Activated CD4-positive, CD25-positive, alpha-beta regulatory T cell treated with anti-CD3 and anti-CD28 coated beads, Interleukin-2, amount 50 U/mL, for 16 hours (primary cell): ENCODE data around the gene FASN.

ENCODE experiments used
- DNase-seq: peaks from one replicate; pipeline ENCODE4 v3.0.0-alpha.2; 2020; ENCODE audit warnings: low read depth, low spot score

The FASN gene

DNA sequence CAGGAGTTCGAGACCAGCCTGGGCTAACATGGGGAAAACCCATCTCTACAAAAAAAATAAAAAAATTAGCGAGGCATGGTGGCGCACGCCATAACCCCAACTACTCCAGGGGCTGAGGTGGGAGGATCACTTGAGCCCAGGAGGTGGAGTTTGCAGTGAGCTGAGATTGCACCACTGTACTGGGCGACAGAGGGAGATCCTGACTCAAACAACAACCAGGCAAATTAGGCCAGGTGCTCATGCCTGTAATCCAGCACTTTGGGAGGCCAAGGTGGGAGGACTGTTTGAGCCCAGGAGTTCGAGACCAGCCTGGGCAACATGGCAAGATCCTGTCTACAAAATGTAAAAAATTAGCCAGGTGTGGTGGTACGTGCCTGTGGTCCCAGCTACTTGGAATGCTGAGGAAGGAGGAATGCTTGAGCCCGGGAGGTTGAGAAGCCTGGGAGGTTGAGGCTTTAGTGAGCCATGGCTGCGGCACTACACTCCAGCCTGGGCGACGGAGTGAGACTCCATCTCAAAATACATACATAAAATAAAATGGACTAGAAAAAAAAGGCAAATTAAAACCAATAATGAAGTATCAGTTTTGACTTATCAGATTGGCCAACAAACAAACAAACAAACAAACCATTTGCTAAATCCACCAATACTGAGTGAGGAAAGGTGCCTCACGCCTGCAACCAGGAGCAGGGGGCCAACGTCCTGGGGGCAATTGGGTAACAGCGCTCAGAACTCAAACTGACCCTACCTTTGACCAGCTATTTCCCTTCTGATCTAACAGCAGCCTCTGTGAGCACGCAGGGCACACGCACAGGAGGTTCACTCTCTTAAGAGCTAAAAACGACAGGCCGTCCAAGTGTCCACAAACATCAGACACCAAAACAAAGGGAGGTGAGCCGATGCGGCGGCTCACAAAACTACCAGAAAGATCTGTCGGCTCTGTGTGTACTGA lies 19.4 kb upstream of the FASN start:
- DNase-seq: no peak

DNA sequence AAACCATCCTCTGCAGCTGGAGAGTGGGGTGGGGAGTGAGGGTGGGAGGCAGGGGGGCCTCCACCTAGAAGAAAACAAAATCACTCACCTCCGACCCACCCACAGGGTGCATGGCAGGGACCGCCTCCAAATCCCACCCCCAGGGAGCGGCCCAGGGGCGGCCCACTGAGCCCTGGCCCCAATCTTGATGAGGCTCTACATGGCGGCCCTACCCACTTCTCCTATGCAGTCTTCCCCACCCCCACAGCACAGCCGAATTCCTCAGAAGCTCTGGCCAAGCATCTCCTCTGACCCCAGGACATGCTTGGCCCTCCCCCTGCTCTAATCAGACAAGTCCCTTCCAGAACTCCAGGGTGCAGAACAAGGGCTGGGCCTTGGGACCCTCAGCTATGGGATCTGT lies 18.2 kb upstream of the FASN start:
- no peak for DNase-seq

- DNase-seq: no peak
These were observed 16.8 kb upstream of the FASN start for GRCh38 chr17:82114872-82115271.

DNA sequence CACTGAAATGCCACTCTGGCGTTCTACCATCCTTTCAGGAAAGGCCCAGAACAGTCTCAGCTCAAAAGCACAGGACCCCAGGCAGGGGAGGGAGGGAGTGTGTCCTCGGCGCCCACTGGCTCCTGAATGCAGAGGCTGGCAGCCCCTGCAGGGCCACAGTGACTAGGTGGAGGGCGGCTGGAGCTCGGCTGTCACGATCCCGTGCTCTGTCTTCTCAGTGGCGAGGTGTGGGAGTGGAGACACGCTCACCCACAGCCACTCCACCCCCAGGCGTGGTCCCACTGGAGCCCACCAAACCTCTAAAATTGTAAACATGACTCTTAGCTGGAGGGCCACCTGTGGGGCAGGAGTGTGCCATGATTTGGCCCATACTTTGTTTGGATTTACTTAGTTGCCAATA lies 16.4 kb upstream of the FASN start:
- DNase-seq: no peak

- no peak for DNase-seq
These were observed 15.9 kb upstream of the FASN start for GRCh38 chr17:82113941-82114340.

DNA sequence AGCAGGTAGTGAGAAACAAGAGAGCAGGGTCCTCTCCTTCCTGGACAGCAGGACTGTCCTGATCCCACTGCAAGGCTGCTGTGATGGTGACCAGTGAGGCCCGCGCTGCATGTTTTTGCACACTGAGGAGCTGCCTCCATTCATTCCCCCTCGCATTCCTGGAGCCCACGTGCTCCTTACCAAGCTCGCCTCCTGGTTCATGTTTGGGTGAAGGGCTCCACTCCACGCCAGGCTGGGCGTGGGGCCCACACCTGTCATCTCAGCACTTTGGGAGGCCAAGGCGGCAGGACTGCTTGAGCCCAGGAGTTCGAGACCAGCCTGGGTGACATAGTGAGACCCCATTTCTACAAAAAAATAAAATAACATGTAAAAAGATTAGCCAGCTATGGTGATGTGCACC lies 15.4 kb upstream of the FASN start:
- DNase-seq: no peak

GRCh38 chr17:82112914-82113311 lies 14.9 kb upstream of the FASN start:
- DNase-seq: no peak

GRCh38 chr17:82112181-82112913 lies 14.3 kb upstream of the FASN start:
- no peak for DNase-seq

GRCh38 chr17:82110298-82110697 lies 12.3 kb upstream of the FASN start:
- DNase-seq: no peak

DNA sequence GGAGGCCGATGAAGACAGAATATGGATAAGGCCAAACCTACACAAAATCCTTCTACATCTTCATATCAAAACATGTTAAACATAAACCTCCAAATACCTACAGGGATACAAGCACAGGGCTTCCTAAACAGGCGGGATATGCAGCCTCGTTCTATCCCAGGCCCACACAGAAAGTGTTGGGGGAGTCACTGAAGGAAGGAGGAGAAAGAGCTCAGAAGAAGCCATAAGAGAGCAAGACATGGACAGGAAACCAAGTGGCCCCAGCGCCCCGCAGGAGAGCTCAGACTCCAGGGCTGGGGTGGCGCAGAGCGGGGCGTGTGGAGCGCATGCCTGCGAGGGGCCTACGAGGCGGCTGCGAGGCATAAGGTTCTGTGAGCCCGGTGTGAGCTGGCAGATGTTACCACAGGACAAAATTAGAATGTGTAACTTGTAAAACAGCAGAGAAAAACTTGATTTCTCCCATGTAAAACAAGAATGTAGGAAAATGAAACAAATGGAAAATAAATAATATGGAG lies 11.0 kb upstream of the FASN start:
- DNase-seq: no peak

- no peak for DNase-seq
These were observed 10.5 kb upstream of the FASN start for GRCh38 chr17:82108496-82108945.

DNA sequence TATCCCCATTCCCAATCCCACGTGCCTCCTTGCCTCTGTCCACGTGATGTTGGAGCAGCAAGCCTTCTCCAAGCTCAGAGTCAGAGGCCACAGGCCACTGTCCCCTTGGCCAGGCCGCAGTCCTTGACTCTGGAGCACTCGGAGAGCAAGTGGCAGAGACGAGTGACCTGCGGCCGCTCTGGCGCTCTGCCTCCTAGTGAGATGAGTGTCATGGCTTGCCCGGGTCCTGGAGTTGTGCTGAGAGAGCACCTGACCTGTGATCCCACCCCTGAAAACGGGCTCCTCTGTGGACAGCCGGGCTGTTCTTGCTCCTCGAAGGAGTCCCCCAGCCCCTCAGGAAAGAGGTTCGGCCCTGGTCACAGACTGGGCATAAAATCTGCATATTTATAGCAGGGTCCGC lies 10.0 kb upstream of the FASN start:
- DNase-seq: no peak

DNA sequence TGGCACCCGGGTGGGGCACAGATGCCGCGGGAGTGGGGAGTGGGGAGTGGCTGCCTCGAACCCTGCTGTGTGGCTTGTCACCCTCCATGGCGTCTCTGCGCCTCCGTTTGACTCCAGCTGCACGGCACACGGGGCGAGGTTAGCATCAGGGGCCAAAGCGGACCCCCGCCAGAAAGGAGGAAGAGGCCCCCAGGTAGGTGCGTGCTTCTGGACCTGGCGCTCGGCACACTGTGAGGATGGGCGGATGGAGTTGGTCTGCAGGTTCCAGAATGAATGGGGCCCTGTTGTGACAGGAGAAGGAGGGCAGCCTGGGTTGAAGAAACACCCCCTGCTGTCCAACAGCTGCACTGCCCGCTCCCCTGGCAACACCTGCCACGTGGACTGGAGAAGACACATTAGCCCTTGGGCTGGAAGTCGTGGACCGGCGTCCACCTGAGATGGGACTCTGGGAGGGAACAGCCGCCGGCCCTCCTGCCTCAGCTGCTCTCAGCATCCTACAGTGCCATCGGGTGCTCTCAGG lies 9.4 kb upstream of the FASN start:
- DNase-seq: no peak

DNA sequence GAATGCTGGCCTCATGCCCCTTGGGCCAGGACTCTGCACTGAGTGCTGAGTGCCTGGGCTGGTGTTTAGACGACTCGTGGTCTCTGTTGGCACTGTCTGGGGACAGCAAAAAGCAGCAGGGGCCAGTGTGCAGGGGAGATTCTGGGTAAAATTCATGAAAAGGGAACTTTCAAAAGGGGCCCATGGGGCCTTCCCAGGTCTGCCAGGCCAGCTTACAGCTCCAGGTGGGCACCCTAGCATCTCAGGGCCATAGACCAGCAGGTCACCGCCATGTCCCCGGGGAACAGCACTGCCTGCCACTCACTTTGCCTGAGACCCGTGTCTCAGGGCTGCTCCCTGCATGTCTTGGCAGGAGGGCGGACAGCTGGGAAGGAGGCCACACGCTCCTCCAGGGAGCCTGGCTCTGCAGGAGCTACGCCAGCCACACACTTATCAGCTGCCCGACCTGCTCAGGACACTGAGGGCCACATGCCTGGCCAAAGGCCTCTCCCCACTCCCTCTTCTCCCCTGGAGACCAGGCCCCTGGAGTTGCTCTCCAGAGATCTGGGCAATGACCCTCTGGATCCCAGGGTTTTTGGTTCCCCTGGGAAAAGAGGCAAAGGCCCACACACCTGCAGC lies 8.8 kb upstream of the FASN start:
- no peak for DNase-seq

GRCh38 chr17:82105882-82106687 lies 8.0 kb upstream of the FASN start:
- peak; percentile 30 for DNase-seq

- DNase-seq: no peak
These were observed 7.4 kb upstream of the FASN start for GRCh38 chr17:82105417-82105881.

GRCh38 chr17:82104797-82105416 lies 6.9 kb upstream of the FASN start:
- no peak for DNase-seq

DNA sequence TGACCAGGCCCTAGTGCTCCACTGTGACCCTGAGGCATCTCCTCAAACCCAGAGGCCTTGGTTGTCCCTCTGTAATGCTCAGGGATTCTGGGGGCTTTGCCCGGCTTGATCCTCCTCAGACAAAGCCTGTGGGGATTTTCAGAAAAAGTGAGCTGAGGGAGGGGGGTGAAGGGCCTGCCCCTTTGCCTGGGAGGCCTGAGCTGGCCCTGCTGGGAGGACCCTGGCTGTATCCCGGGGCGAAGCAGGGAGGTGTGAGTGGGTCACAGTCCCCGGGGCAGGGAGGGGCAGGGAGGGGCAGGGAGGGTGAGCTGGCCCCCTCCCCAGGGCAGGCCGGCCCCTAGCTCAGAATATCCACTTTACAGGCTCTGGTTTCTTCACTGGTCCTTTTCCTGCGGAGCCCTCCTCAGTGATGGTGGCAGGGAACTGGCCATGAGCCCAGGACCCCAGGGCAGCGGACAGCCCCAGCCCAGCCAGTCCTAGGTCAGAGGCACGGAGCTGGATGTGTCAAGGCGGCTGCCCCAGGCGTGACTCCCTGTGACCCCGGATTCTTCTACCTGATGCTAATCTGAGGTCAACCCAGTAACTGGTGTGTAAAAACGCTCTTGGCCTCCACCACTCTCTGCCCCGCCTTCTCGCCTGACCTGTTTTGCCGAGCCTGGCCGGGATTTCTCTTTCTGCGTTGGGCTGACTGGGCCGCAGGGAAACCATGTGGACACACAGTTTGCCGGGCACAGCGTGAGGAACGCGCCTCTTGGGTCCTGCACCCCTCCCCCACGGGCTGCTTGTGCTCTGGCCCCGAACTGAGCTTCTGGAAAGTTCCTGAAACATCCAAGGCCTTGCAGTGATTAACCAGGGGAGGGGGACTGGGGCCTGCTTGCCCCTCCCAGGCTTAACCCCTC lies 5.8 kb upstream of the FASN start:
- no peak for DNase-seq
